Uterus (tissue), 2 donors: ENCODE results near the gene HTATSF1.

Source experiments
- POLR2A ChIP-seq, 2 donors: fragments of 450-650 bp; IDR thresholded peaks; one replicate each; pipeline ENCODE4 v1.6.1; 2016; ENCODE audit warnings: antibody characterized with exemption in 2 of 2, mild to moderate bottlenecking in 1 of 2, moderate library complexity in 1 of 2
- TF ChIP-seq, protein P1 (sequence below), 4 experiments: fragments of 200-600 bp in 2 of 4; fragments of 450-650 bp in 2 of 4; sonication (generic) in 2 of 4; IDR thresholded peaks; one replicate each; pipeline ENCODE4 v1.5.1; 2016 to 2019; ENCODE audit warnings: antibody characterized with exemption in 4 of 4, mild to moderate bottlenecking in 2 of 4, moderate library complexity in 1 of 4

DNA sequence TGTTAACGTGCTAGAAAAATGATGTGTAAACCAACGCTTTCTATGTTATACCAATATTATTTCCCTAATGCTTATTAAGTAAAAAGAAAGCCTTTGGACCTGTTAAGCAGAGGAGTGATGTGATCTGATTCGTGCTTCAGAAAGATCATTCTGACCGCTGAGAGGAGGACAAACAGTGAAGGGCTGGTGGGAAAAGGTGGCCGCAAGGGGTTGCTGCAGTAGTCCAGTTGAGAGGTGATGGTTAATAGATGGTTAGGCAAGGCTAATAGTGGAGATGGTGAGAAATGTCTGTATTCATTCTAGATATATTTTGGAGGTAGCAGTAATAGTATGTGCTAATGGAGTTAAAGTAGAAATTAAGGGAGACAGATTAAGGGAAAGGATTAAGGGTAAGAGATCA, 21.7 kb downstream of the HTATSF1 start:
- TF ChIP-seq, protein P1, sequence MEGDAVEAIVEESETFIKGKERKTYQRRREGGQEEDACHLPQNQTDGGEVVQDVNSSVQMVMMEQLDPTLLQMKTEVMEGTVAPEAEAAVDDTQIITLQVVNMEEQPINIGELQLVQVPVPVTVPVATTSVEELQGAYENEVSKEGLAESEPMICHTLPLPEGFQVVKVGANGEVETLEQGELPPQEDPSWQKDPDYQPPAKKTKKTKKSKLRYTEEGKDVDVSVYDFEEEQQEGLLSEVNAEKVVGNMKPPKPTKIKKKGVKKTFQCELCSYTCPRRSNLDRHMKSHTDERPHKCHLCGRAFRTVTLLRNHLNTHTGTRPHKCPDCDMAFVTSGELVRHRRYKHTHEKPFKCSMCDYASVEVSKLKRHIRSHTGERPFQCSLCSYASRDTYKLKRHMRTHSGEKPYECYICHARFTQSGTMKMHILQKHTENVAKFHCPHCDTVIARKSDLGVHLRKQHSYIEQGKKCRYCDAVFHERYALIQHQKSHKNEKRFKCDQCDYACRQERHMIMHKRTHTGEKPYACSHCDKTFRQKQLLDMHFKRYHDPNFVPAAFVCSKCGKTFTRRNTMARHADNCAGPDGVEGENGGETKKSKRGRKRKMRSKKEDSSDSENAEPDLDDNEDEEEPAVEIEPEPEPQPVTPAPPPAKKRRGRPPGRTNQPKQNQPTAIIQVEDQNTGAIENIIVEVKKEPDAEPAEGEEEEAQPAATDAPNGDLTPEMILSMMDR (IDR thresholded peaks at IDR 0.05) = no peak
- TF ChIP-seq POLR2A (IDR thresholded peaks at IDR 0.05) = no peak
